ENCODE data around the gene CD151. TPM values are rescaled to one million over a fixed set of nuclear protein-coding genes. Genes with fewer than 3 reads are reported as not detected.

Gene CD151
- total RNA-seq, 1 donor from 2014 or later = 486 TPM

GRCh38 chr11:870418-870817 lies 37.7 kb downstream of the CD151 start:
- H3K27ac ChIP-seq = no peak overlapping the region

GRCh38 chr11:871472-871871 lies 38.7 kb downstream of the CD151 start:
- DNase-seq = no peak
- ATAC-seq = no peak
- H3K36me3 ChIP-seq = peaks cover 7% of the 10 kb centered on the region

More at GRCh38 chr11:870418-870817, 37.7 kb downstream of the CD151 start:
- H3K9me3 ChIP-seq = no peaks in the 10 kb centered on the region
- no peak for TF ChIP-seq CTCF (IDR thresholded peaks at IDR 0.05)
- no peaks in the 10 kb centered on the region for H3K27me3 ChIP-seq
- H3K4me3 ChIP-seq = no peak overlapping the region
- no peak for DNase-seq
- H3K4me1 ChIP-seq = no peaks in the 10 kb centered on the region
- no peak for ATAC-seq
- intact Hi-C loops (cut with DNase I) = no loop called here
- peaks cover 18% of the 10 kb centered on the region for H3K36me3 ChIP-seq

GRCh38 chr11:872799-873198 lies 40.0 kb downstream of the CD151 start:
- ATAC-seq = no peak
- Histone ChIP-seq H3K9me3 (no peaks in the 10 kb centered on the region), H3K27ac (no peak overlapping the region), H3K4me1 (no peaks in the 10 kb centered on the region), H3K4me3 (no peak overlapping the region), H3K27me3 (no peaks in the 10 kb centered on the region), H3K36me3 (no peaks in the 10 kb centered on the region)
- no peak for TF ChIP-seq CTCF (IDR thresholded peaks at IDR 0.05)
- no peak for DNase-seq
- intact Hi-C loops (cut with DNase I) = no loop called here

More at GRCh38 chr11:871472-871871, 38.7 kb downstream of the CD151 start:
- Histone ChIP-seq H3K27ac (no peak overlapping the region), H3K4me1 (no peaks in the 10 kb centered on the region), H3K4me3 (no peak overlapping the region), H3K27me3 (no peaks in the 10 kb centered on the region), H3K9me3 (no peaks in the 10 kb centered on the region)
- intact Hi-C loops (cut with DNase I) = no loop called here
- TF ChIP-seq CTCF (IDR thresholded peaks at IDR 0.05) = no peak

- H3K9me3 ChIP-seq = no peaks in the 10 kb centered on the region
- no peaks in the 10 kb centered on the region for H3K36me3 ChIP-seq
- DNase-seq (no peak), ATAC-seq (no peak)
- intact Hi-C loops (cut with DNase I) = no loop called here
- H3K27me3 ChIP-seq = no peaks in the 10 kb centered on the region
- H3K27ac ChIP-seq = no peak overlapping the region
- no peaks in the 10 kb centered on the region for H3K4me1 ChIP-seq
- no peak overlapping the region for H3K4me3 ChIP-seq
- no peak for TF ChIP-seq CTCF (IDR thresholded peaks at IDR 0.05)
Measured at GRCh38 chr11:873706-874105, 41.0 kb downstream of the CD151 start.

- DNase-seq (no peak), ATAC-seq (no peak)
- no peaks in the 10 kb centered on the region for H3K27me3 ChIP-seq
- no peak overlapping the region for H3K4me3 ChIP-seq
- no peaks in the 10 kb centered on the region for H3K9me3 ChIP-seq
- H3K4me1 ChIP-seq = no peaks in the 10 kb centered on the region
- no peaks in the 10 kb centered on the region for H3K36me3 ChIP-seq
- no peak for TF ChIP-seq CTCF (IDR thresholded peaks at IDR 0.05)
- H3K27ac ChIP-seq = no peak overlapping the region
- intact Hi-C loops (cut with DNase I) = no loop called here
Measured at GRCh38 chr11:875203-875602, 42.5 kb downstream of the CD151 start.

- no peaks in the 10 kb centered on the region for H3K36me3 ChIP-seq
- H3K27ac ChIP-seq = no peak overlapping the region
- no peak for TF ChIP-seq CTCF (IDR thresholded peaks at IDR 0.05)
- ATAC-seq = no peak
- intact Hi-C loops (cut with DNase I) = no loop called here
- H3K4me1 ChIP-seq = no peaks in the 10 kb centered on the region
- no peak for DNase-seq
- no peaks in the 10 kb centered on the region for H3K27me3 ChIP-seq
- H3K9me3 ChIP-seq = no peaks in the 10 kb centered on the region
- H3K4me3 ChIP-seq = no peak overlapping the region
Measured at GRCh38 chr11:875769-876301, 43.1 kb downstream of the CD151 start.

Data from upper lobe of right lung (tissue), 1 donor.